ENCODE results near the gene MAP2K2. TPM values are rescaled to one million over a fixed set of nuclear protein-coding genes. Genes with fewer than 3 reads are reported as not detected.
"Not testable (repeated sequence)": the region's sequence is repeated elsewhere in the genome, so short reads cannot be mapped to it uniquely, and the experiment has no call there.

Gene MAP2K2
- total RNA-seq, 1 experiment from 2014 or later, result 124 TPM

DNA sequence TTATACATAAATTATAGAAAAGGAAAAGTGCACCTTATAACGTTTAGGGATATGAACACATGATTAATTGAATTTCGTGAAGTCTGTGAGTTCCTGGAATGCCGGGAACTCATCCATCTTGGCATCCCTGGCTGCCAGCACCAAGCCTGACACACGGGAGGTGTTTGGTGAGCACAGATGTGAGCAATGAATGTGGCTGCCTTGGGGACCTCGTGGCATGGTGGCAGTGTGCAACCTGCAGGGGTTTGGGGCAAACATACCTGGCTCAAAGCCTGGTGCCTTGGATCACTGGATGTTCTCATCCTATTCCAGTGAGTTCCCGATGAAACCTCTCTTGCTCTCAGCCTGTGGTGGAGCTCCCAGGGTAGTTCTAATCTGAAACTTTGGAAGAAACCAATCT, 10.4 kb upstream of the MAP2K2 start:
- DNase-seq (ENCODE audit: low read depth), result no peak

DNA sequence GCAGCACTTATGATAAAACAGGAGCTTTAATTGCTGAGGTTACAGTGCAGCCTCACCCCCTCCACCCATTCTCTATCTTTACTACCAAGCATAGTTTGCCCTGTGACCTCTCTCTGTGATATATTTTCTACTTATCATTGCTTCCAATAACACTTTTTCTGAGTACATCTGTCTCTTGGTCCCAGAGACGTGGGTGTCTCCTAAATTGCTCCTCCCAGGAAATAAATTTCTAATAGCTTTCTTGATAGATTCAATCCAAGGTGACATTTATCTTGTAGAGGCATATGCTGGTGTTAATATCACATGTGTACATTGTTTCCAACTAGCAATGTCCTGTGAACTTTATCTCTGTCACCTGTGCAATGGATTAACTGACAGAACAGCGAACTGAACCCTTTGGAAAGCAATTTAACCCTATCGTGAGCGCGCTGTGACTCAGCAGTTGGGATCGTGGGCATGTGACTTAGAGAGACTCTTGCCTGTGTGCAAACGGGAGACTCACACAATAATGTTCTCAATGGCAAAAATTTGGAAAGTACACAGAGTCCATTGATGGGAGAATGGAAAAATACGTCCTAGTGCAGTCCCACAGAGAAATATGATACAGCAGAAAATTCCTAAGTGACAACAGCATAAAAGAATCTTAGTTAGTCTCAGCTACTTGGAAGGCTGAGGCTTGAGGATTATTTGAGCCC, 7.0 kb upstream of the MAP2K2 start:
- peak; percentile 75 for DNase-seq (ENCODE audit: low read depth)

DNA sequence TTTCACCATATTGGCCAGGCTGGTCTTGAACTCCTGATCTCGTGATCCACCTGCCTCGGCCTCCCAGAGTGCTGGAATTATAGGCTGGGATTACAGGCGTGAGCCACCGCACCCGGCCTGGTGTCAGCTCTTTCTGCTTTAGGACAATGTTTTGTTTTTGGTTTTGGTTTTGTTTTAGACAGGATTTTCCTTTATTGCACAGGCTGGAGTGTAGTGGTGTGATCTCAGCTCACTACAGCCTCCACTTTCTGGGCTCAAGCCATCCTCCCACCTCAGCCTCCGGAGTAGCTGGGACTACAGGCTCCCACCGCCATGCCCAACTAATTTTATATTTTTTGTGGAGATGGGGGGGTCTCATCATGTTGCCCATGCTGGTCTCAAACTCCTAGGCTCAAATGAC, 5.1 kb upstream of the MAP2K2 start:
- not testable (repeated sequence) for DNase-seq (ENCODE audit: low read depth)

DNA sequence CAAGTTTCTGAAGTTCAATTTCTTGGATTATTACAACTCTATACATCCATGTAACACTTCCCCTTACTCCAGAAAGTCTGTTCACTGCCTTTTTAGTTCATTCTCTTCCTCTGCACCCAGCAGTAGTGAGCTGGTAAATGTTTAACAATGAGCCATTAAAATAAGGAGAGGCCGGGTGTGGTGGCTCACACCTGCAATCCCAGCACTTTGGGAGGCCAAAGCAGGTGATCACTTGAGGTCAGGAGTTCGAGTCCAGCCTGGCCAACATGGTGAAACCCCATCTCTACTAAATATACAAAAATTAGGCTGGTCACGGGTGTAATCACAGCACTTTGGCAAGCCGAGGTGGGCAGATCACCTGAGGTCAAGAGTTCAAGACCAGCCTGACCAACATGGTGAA, 3.4 kb upstream of the MAP2K2 start:
- not testable (repeated sequence) for DNase-seq (ENCODE audit: low read depth)

DNA sequence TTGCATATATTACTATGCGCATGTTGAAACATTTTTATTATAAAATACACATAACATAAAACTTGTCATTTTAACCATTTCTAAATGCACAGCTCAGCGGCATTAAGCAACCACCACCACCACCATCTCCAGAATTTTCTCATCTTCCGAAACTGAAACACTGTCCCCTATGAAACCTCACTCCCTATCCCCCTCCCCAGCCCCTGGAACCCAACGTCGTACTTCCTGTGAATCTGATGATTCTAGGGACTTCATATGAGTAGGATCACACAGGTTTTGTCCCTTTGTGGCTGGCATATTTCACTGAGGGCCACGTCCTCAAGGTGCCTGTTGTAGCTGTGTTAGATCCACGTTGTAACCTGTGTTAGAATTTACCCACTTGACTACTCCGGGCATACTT, 716 bp upstream of the MAP2K2 start:
- DNase-seq (ENCODE audit: low read depth), result no peak

DNA sequence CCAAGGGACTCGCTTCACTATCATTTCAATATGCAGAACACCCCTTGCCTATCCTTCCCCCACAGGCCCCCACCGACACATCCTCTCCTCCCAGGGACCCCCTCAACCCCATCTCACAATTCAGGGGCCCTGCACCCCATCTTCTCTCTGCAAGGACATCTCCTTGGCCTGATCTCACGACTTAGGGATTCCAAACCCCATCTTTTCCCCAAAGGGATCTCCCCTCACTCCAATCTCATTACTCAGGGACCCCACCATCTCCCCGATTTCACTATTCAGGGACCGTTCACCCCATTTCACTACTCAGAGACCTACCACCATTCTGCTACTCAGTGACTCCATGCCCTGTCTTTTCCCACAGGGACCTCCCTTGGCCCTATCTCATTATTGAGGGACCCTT, 1.4 kb downstream of the MAP2K2 start:
- no peak for DNase-seq (ENCODE audit: low read depth)

DNA sequence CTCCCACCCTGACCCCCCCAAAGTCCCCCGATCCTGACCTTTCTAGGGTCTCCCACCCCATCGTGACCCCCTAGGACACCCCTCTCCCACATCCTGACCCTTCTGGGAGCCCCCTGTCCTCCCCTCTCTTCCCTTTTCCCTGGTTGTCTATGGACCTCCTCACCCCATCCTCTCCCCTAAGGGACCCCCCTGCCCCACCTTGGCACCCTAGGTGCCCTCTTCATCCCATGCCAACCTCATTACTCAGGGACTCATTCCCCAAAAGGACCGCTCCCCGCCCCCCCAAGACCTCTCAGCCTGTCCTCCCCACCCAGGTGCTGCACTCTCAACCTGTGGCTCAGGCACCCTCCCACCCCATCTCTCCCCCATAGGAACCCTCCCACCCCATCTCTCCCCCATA, 2.1 kb downstream of the MAP2K2 start:
- DNase-seq (ENCODE audit: low read depth), result no peak

DNA sequence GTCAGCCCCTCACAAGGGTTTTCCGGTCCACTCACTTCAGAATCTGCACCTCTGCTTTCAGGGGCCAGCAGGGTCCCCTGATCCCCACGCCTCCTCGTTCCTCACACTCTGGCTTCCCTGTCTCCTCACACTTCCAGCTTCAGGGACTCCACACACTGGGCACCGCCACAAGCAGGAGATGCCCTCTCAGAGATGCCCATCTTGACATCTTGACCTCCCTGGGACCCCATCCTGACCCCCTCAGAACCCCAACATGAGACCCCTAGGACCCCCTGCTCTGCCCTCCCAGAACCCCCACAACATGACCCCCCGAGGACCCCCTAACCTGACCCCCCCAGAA, 2.7 kb downstream of the MAP2K2 start:
- no peak for DNase-seq (ENCODE audit: low read depth)

DNA sequence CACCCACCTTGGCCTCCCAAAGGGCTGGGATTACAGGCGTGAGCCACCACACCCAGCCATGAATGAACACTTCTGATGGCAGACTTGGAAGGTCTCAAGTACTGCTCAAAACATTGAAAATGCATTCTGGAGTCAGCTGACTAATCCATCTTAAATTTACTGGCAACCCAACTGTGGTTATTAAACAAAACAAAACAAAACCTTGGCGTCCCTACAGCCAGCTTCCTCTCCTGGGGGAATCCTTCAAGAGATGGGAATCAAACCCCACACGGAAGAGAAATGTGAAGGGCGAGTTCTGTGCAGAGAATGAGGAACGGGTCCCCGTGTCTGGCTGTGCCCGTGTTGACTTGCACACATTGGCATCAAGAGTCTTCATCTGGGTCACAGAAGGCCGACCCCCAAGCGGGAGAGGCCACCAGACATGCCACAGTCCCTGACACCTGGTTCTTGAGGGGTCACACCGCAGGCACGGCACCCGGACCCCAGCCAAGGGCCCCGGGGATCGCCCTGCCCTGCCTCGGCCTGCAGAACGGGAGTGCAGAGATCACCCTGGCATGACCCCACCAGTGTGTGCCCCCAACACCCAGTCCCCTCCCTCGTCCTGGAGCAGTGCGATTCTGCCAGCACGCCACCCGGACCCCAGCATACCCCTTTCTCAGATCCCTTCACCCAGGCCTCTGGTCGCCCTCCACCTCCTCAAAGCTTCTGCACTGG, 3.2 kb downstream of the MAP2K2 start:
- DNase-seq (ENCODE audit: low read depth), result peak; percentile 16

DNA sequence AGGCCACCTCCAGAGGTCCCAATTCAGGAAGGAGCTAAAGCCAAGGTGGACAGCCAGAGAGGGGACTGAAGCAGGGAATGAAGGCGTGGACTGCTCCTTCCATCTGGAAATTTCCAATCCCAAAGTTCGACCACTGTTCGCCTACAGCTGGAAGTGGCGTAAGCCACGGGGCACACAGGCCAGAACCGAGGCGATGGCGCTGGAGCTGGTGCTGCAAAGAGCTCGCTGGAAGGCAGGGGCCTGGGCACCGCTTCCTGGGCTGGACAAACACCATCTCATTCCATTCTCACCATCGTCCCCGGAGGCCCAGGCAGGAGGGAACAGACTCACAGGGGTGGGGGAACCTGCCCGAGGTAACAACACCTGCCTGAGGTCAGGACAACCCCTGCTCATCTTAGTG, 4.2 kb downstream of the MAP2K2 start:
- no peak for DNase-seq (ENCODE audit: low read depth)

DNA sequence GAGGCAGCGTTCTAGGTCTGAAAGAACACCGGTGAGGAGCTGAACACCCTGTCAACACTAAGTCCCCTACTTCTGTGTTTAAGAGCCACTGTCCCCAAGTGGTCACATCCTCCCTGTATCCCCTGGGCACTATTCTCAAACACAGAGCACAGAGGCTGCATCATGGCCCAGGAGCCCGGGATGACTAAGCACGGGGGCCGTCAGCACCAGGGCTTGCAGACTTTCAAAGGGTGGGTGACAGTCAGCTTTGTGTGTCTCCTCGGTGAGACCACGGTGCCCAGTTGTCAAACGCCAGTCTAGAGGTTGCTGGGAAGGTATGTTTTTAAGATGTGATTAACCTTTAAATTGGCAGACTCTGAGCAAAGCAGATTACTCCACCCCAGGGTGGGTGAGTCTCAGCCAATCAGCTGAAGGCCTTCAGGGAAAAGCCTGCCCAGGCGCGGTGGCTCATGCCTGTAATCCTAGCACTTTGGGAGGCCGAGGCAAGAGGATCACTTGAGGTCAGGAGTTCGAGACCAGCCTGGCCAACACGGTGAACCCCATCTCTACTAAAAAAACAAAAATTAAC, 8.0 kb downstream of the MAP2K2 start:
- no peak for DNase-seq (ENCODE audit: low read depth)

DNA sequence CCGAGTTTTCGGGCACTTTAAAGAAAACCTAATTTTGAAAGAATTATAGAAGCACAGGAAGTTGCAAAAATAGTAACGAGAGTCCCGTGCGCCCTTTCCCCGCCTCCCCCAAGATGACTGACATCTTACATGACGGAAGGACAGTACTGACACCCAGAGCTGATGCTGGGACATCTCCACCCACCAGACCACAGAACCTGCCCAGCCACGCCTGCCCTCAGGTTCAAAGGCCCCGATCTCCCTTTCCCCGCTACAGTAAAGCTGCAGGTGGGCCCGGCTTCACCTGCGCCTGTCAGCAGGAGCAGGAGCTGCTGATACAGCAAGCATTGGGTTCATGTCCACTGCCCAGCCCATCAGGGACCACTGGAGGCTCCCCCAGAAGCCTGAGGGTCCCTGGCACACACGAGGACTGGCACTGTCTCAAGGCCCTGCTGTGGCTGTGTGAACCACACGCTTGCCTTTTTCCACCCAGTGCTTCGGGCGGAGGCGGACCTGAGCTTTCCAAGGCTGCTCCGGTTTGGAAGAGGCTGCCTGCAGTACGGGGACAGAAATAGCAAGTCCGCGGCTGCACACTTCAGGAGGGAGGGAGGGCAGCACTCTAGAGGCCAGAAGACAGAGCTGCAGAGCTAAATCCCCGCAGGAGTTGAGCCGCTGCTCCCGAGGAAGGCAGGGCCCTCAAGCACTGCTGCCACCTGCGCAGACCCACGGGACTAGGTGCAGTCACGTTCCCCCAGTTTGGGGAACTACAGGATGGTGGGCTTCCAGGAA, 8.7 kb downstream of the MAP2K2 start:
- DNase-seq (ENCODE audit: low read depth), result no peak

DNA sequence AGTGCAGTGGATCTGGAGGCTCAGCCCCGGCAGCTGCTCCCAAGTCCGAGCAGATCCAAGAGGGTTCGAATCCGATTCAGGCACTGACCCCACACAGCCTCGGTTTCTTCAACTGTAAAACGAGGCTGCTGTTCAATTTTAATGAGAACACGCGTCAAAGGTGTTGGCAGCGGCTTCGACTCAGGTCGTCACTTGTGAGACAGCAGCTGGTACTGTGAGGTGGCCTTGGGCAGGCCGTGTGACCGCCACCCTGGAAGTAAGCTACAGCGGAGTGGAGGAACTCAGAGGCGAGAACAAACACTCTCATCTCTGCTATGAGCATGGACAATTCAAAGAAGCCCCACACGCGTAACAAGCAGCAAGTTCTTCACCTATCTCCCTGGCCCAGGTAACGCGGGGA, 9.7 kb downstream of the MAP2K2 start:
- no peak for DNase-seq (ENCODE audit: low read depth)

DNA sequence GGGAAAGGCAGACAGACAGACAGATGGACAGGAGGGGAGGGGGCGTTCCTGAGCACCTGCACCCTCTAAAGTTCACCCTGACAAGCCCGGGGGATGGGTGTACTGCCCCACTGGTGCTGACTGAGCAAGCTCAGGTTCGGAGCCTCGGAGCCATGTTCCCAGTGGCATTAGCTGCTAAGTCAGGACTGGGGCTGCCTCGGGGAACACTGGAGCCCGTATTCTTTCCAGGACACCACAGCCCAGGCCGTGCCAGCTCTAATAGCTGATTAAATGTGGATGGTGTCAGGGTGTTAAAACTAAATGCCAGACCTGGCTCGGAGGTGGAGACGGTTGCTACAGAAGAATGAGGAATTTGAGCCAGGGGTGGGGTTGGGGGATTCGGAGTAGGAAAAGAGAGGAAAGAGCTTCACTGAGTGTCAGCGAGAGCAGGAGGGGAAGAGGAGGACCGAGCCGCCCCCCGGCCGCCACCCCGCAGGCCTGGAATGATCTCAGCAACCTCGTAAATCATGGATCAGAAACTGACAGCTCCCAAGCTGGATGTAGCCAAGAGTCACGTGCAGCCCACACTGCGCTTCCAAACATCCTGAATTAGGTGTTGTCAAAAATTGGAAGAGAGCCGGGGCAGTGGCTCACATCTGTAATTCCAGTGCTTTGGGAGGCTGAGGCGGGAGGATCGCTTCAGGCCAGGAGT, 10.4 kb downstream of the MAP2K2 start:
- DNase-seq (ENCODE audit: low read depth), result no peak

DNA sequence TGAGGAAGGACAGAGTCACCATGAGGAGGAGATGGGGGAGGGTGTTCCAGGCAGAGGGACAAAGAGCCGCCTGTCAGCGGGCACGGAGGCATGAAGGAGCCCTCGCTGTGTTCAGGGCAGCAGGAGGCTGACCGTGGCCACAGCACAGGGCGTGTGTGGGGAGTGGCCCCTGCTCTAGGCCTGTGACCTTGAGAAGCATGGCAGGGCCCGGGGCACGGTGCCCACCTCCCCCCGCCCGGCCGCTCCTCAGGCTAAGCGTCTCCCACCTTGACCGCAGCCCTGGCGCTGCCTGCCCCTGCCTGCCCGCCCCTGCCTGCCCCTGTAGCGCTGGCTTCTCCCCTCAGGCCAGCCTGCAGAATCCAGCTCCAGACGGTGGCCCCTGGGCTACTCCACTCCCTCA, 11.6 kb downstream of the MAP2K2 start:
- DNase-seq (ENCODE audit: low read depth), result no peak

DNA sequence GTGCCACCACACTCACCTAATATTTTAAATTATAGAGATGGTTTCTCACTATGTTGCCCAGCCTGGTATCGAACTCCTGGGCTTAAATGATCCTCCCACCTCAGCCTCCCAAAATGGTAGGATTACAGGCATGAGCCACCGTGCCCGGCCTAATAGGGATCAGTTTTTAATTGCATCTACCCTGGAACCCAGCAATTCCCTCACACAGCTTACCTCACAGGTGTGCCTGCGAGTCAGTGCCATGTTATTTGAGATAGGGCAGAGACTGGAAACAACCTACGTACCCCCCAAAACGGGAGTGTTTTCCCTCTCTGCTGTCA, 14.3 kb downstream of the MAP2K2 start:
- no peak for DNase-seq (ENCODE audit: low read depth)

DNA sequence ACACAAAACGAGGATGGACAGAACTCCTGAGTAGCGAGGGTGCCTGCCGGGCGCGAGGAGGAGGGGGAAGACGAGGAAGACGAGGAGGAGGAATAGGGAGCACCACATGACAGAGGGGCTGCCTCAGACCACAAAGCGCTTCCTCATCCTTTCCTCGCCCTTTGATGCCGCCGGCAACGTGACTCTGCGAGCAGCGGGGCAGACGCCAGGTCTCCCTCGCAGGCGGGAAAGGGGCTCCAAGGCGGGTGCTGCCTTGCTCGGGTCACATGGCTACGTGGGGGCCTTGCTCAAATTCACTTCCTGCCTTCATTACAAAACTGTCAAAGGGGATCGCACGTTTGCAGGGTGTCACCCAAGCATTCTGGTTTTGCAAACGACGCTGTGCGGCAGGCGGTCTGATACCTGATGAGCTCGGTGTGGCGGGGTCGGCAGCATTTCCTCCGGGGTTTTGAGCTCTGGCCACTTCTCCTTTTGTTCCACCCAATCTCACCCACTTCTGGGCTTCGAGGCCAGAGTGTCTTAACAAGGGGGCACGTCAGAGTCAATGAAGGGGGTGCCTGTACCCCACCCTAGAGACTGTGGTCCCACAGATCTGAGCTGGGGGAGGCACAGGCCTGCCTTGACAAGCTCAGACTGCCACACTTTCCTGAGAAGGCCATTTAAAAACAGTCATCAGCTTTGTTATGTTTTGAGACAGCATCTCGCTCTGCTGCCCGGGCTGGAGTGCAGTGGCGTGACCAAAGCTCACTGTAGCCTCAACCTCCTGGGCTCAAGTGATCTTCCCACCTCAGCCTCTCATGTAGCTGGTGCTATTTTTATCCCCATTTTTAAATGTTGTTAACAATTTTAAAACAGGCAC, 14.9 kb downstream of the MAP2K2 start:
- DNase-seq (ENCODE audit: low read depth), result no peak

DNA sequence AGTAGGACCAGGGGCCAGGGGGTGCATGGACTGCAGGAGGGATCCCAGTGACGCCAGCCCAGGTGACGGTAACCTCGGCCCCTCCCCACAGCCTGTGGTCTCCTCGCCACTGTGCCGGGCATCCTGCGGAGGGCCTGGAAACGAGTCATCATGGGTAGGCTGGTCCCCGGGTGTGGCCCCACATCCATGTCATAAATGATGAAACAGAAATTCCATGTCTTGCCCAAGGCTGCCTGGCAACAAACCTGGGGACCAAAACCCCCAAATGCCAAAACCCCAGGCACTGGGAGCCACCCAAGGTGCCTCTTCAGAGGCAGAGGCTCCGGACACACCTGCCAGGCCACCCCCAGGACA, 20.9 kb downstream of the MAP2K2 start:
- DNase-seq (ENCODE audit: low read depth), result peak; percentile 19

DNA sequence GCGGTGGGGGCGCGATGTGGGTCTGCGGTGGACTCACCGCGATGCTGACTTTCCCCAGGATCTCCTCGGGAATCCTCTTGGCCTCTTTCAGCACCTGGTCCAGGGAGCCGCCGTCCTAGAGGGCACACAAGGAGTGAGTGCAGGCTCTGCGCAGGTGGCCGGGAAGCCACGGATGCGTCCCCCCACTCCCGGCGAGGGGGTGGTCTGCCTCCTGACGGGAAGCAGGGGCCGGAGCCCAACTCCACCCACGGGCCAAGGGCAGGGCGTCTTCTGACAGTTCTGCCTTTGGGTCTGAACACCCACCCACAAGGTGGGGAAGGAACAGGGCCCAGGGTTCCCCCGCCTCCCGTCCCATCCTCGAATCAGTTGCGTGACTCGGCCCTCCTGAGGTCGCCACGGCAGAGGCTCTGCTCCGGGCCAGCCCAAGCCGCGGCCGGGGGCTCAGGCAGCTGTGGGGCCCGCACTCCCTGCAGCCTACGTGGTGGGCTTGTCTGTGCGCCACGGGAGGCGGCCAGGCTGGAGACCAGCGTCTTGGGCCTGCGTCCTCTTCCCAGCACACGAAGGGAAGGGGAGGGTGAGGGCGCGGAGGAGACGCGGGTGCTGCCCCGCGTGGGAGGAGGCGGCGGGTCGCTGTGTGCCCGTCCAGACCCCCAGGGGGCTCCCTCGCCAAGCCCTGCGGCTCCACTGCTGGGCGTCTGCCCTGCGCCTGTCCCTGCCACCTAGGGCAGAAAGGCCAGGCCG, 21.4 kb downstream of the MAP2K2 start:
- DNase-seq (ENCODE audit: low read depth), result no peak

DNA sequence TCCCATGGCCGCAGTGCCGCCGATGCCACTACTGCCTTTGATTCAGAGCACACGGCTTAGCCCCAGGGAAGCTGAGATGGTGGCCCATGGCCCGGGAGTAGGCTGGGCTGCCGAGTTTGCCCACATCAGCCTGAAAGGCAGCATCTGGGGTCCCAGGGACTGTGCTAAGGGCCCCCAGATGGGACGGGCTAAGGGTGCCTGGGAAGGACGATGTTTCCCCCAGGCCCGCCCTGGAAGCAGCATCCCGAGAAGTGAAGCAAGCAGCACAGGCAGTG, 22.5 kb downstream of the MAP2K2 start:
- DNase-seq (ENCODE audit: low read depth), result no peak

Data from HT1080 (cell line).